ENCODE measurements around the gene YY2.

DNA sequence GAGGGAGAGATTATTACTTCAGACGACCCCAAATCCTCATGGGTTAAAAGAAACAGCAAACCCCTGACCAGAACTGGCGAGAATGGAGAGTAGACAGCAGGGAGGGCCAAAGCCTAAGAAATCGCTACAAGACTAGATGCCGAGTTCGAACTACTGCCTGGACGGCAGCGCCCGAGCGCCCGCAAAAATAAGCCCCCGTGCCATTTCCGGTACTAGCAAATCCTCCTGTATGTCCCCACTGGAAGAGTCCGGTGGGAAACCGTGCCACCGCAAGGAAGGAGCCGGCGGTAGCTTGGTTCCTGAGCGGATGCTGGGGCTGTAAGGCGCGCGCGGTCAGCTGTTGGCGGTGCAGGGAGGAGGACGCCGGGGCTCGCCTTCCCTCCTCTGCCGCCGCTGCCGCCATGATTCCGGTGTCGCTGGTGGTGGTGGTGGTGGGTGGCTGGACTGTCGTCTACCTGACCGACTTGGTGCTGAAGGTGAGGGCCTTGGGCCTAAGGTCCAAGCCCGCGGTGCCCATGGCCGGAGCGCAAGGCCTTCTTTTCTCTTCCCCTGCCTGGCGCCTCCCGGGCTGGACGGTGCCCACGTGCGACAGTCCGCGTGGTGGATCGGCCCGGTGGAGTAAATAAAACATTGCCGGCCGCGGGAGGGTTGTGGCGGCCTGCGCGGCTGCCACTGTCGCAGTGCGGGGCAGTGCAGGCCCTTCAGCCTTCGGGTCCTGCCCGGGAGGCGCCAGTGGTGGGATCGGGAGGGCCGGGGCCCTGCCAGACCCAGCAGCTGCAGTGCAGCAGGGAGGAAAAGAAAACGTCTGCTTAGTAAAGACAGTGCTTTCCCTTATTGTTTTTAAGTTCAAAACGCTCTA lies 16.2 kb upstream of the YY2 start, which contains the start of gene MBTPS2:
- TF ChIP-seq, protein P1, sequence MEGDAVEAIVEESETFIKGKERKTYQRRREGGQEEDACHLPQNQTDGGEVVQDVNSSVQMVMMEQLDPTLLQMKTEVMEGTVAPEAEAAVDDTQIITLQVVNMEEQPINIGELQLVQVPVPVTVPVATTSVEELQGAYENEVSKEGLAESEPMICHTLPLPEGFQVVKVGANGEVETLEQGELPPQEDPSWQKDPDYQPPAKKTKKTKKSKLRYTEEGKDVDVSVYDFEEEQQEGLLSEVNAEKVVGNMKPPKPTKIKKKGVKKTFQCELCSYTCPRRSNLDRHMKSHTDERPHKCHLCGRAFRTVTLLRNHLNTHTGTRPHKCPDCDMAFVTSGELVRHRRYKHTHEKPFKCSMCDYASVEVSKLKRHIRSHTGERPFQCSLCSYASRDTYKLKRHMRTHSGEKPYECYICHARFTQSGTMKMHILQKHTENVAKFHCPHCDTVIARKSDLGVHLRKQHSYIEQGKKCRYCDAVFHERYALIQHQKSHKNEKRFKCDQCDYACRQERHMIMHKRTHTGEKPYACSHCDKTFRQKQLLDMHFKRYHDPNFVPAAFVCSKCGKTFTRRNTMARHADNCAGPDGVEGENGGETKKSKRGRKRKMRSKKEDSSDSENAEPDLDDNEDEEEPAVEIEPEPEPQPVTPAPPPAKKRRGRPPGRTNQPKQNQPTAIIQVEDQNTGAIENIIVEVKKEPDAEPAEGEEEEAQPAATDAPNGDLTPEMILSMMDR (IDR thresholded peaks at IDR 0.05), result peak in 2 of 6 experiments; percentile 17
- TF ChIP-seq POLR2A (IDR thresholded peaks at IDR 0.05), result peak in 1 of 2 donors; percentile 55

Measured in thyroid gland (tissue), 4 donors.